ENCODE data around the gene MCRS1.
"Not testable (repeated sequence)": the region's sequence is repeated elsewhere in the genome, so short reads cannot be mapped to it uniquely, and the experiment has no call there.

The MCRS1 gene

GRCh38 chr12:49567611-49568441, at the start of gene MCRS1:
Gene MCRS1 (minus strand): TSS chr12:49568142. CDS start chr12:49566731, 1,411 bp downstream.
- Histone ChIP-seq H3K36me3 (ENCODE audit: insufficient read depth, low read depth, low read length) (peaks cover 32% of the 10 kb centered on the region), H3K27ac (ENCODE audit: low read length) (peak within 1 kb of the TSS; percentile 68), H3K9ac (ENCODE audit: low read depth, low read length) (peak within 1 kb of the TSS; percentile 90), H3K4me1 (ENCODE audit: insufficient read depth, low read length) (peaks cover 6% of the 10 kb centered on the region), H3K27me3 (ENCODE audit: insufficient read depth, low read length) (no peaks in the 10 kb centered on the region), H3K4me3 (ENCODE audit: low read length) (peak within 1 kb of the TSS; percentile 90), H3K9me3 (ENCODE audit: insufficient read depth, low read depth, low read length) (no peaks in the 10 kb centered on the region)

- H3K27me3 ChIP-seq (ENCODE audit: insufficient read depth, low read length), result peaks cover 20% of the 10 kb centered on the region; the same call in 1 of the 2 replicates
- peaks cover 9% of the 10 kb centered on the region for H3K4me1 ChIP-seq (ENCODE audit: insufficient read depth, low read length)
- no peaks in the 10 kb centered on the region for H3K9me3 ChIP-seq (ENCODE audit: insufficient read depth, low read depth, low read length)
- H3K4me3 ChIP-seq (ENCODE audit: low read length), result no peak overlapping the region
- no peaks in the 10 kb centered on the region for H3K36me3 ChIP-seq (ENCODE audit: insufficient read depth, low read depth, low read length)
- no peak overlapping the region for H3K9ac ChIP-seq (ENCODE audit: low read depth, low read length)
- H3K27ac ChIP-seq (ENCODE audit: low read length), result no peak overlapping the region
Observed at GRCh38 chr12:49616533-49617219, 48.7 kb upstream of the MCRS1 start.

- peaks cover 5% of the 10 kb centered on the region; the same call in 1 of the 2 replicates for H3K4me1 ChIP-seq (ENCODE audit: insufficient read depth, low read length)
- no peaks in the 10 kb centered on the region for H3K36me3 ChIP-seq (ENCODE audit: insufficient read depth, low read depth, low read length)
- H3K27me3 ChIP-seq (ENCODE audit: insufficient read depth, low read length), result peaks cover 11% of the 10 kb centered on the region; the same call in 1 of the 2 replicates
- H3K27ac ChIP-seq (ENCODE audit: low read length), result no peak overlapping the region
- H3K4me3 ChIP-seq (ENCODE audit: low read length), result no peak overlapping the region
- no peaks in the 10 kb centered on the region for H3K9me3 ChIP-seq (ENCODE audit: insufficient read depth, low read depth, low read length)
- H3K9ac ChIP-seq (ENCODE audit: low read depth, low read length), result no peak overlapping the region
Observed at GRCh38 chr12:49615725-49616124, 47.8 kb upstream of the MCRS1 start.

GRCh38 chr12:49612210-49612609, 44.3 kb upstream of the MCRS1 start:
- Histone ChIP-seq H3K9me3 (ENCODE audit: insufficient read depth, low read depth, low read length) (no peaks in the 10 kb centered on the region), H3K36me3 (ENCODE audit: insufficient read depth, low read depth, low read length) (no peaks in the 10 kb centered on the region), H3K4me3 (ENCODE audit: low read length) (no peak overlapping the region), H3K27ac (ENCODE audit: low read length) (no peak overlapping the region), H3K9ac (ENCODE audit: low read depth, low read length) (no peak overlapping the region), H3K4me1 (ENCODE audit: insufficient read depth, low read length) (no peaks in the 10 kb centered on the region), H3K27me3 (ENCODE audit: insufficient read depth, low read length) (peaks cover 3% of the 10 kb centered on the region; the same call in 1 of the 2 replicates)

GRCh38 chr12:49610785-49611184, 42.8 kb upstream of the MCRS1 start:
- H3K27ac ChIP-seq (ENCODE audit: low read length); H3K9me3 ChIP-seq (ENCODE audit: insufficient read depth, low read depth, low read length): not testable (repeated sequence)

GRCh38 chr12:49609875-49610154, 41.9 kb upstream of the MCRS1 start:
- Histone ChIP-seq H3K27ac (ENCODE audit: low read length) (no peak overlapping the region), H3K36me3 (ENCODE audit: insufficient read depth, low read depth, low read length) (no peaks in the 10 kb centered on the region), H3K9ac (ENCODE audit: low read depth, low read length) (no peak overlapping the region), H3K4me1 (ENCODE audit: insufficient read depth, low read length) (no peaks in the 10 kb centered on the region), H3K27me3 (ENCODE audit: insufficient read depth, low read length) (peaks cover 3% of the 10 kb centered on the region; the same call in 1 of the 2 replicates), H3K9me3 (ENCODE audit: insufficient read depth, low read depth, low read length) (no peaks in the 10 kb centered on the region), H3K4me3 (ENCODE audit: low read length) (no peak overlapping the region)

More at GRCh38 chr12:49610785-49611184, 42.8 kb upstream of the MCRS1 start:
- H3K27me3 ChIP-seq (ENCODE audit: insufficient read depth, low read length); H3K4me3 ChIP-seq (ENCODE audit: low read length); H3K4me1 ChIP-seq (ENCODE audit: insufficient read depth, low read length); H3K36me3 ChIP-seq (ENCODE audit: insufficient read depth, low read depth, low read length); H3K9ac ChIP-seq (ENCODE audit: low read depth, low read length): not testable (repeated sequence)

- Histone ChIP-seq H3K9ac (ENCODE audit: low read depth, low read length) (no peak overlapping the region), H3K27me3 (ENCODE audit: insufficient read depth, low read length) (peaks cover 3% of the 10 kb centered on the region; the same call in 1 of the 2 replicates), H3K9me3 (ENCODE audit: insufficient read depth, low read depth, low read length) (no peaks in the 10 kb centered on the region), H3K36me3 (ENCODE audit: insufficient read depth, low read depth, low read length) (no peaks in the 10 kb centered on the region), H3K4me3 (ENCODE audit: low read length) (no peak overlapping the region), H3K27ac (ENCODE audit: low read length) (no peak overlapping the region), H3K4me1 (ENCODE audit: insufficient read depth, low read length) (no peaks in the 10 kb centered on the region)
Observed at GRCh38 chr12:49609059-49609874, 41.3 kb upstream of the MCRS1 start.

- H3K9ac ChIP-seq (ENCODE audit: low read depth, low read length); H3K9me3 ChIP-seq (ENCODE audit: insufficient read depth, low read depth, low read length); H3K4me3 ChIP-seq (ENCODE audit: low read length); H3K36me3 ChIP-seq (ENCODE audit: insufficient read depth, low read depth, low read length); H3K4me1 ChIP-seq (ENCODE audit: insufficient read depth, low read length); H3K27ac ChIP-seq (ENCODE audit: low read length): not testable (repeated sequence)
- H3K27me3 ChIP-seq (ENCODE audit: insufficient read depth, low read length), result peaks cover 14% of the 10 kb centered on the region; the same call in 1 of the 2 replicates
Observed at GRCh38 chr12:49605539-49605938, 37.6 kb upstream of the MCRS1 start, which contains the start of gene FAM186B. Gene FAM186B (minus strand): TSS chr12:49605639. CDS start chr12:49605477, 162 bp downstream.

- Histone ChIP-seq H3K9ac (ENCODE audit: low read depth, low read length) (no peak overlapping the region), H3K4me1 (ENCODE audit: insufficient read depth, low read length) (no peaks in the 10 kb centered on the region), H3K27ac (ENCODE audit: low read length) (no peak overlapping the region), H3K4me3 (ENCODE audit: low read length) (no peak overlapping the region), H3K27me3 (ENCODE audit: insufficient read depth, low read length) (peaks cover 15% of the 10 kb centered on the region; the same call in 1 of the 2 replicates), H3K36me3 (ENCODE audit: insufficient read depth, low read depth, low read length) (no peaks in the 10 kb centered on the region), H3K9me3 (ENCODE audit: insufficient read depth, low read depth, low read length) (no peaks in the 10 kb centered on the region)
Observed at GRCh38 chr12:49604856-49605255, 36.9 kb upstream of the MCRS1 start.

- H3K9ac ChIP-seq (ENCODE audit: low read depth, low read length), result no peak overlapping the region
- H3K27ac ChIP-seq (ENCODE audit: low read length), result no peak overlapping the region
- no peak overlapping the region for H3K4me3 ChIP-seq (ENCODE audit: low read length)
- H3K4me1 ChIP-seq (ENCODE audit: insufficient read depth, low read length), result no peaks in the 10 kb centered on the region
- H3K27me3 ChIP-seq (ENCODE audit: insufficient read depth, low read length), result peaks cover 12% of the 10 kb centered on the region; the same call in 1 of the 2 replicates
- H3K36me3 ChIP-seq (ENCODE audit: insufficient read depth, low read depth, low read length), result no peaks in the 10 kb centered on the region
- H3K9me3 ChIP-seq (ENCODE audit: insufficient read depth, low read depth, low read length), result no peaks in the 10 kb centered on the region
Observed at GRCh38 chr12:49603721-49604120, 35.8 kb upstream of the MCRS1 start.

- Histone ChIP-seq H3K36me3 (ENCODE audit: insufficient read depth, low read depth, low read length) (no peaks in the 10 kb centered on the region), H3K27ac (ENCODE audit: low read length) (no peak overlapping the region), H3K4me3 (ENCODE audit: low read length) (no peak overlapping the region), H3K4me1 (ENCODE audit: insufficient read depth, low read length) (no peaks in the 10 kb centered on the region), H3K9ac (ENCODE audit: low read depth, low read length) (no peak overlapping the region), H3K27me3 (ENCODE audit: insufficient read depth, low read length) (0 out of 2 replicates have a peak, but pooled peaks cover 12% of the 10 kb centered on the region), H3K9me3 (ENCODE audit: insufficient read depth, low read depth, low read length) (no peaks in the 10 kb centered on the region)
Observed at GRCh38 chr12:49599961-49600360, 32.0 kb upstream of the MCRS1 start.

Data from iPS-20b (cell line).